PC-9 (cell line): ENCODE data around the gene VPS13D.

ENCODE experiments used
- CTCF ChIP-seq: fragments of 200-600 bp; sonication (generic); conservative IDR thresholded peaks from 2 replicates; pipeline ENCODE4 v1.6.1; 2017; ENCODE audit warnings: mixed run types, antibody characterized with exemption, mild to moderate bottlenecking, moderate library complexity
- EZH2 ChIP-seq: fragments of 200-600 bp; sonication (generic); IDR thresholded peaks from 2 replicates; pipeline ENCODE4 v1.8.0; 2017; ENCODE audit warnings: antibody characterized with exemption, low read depth

GRCh38 chr1:12536023-12536639 lies 306.3 kb downstream of the VPS13D start:
- no peak for TF ChIP-seq CTCF
- TF ChIP-seq EZH2: no peak
